ENCODE measurements around the gene CCL8. TPM values are rescaled to one million over a fixed set of nuclear protein-coding genes. Genes with fewer than 3 reads are reported as not detected.

CCL8 gene
- not detected for polyA plus RNA-seq

- Mint-ChIP-seq H3K9me3 (peaks cover 2 to 5% (median 2%) of the 10 kb centered on the region in 3 donors), H3K27ac (peak within 1 kb of the TSS in 1 of 3 donors; percentile 13), H3K36me3 (no peaks in the 10 kb centered on the region), H3K4me3 (no peak within 1 kb of the TSS), H3K4me1 (peaks cover 0 to 2% (median 0%) of the 10 kb centered on the region in 3 donors), H3K27me3 (peaks cover 18% of the 10 kb centered on the region)
Observed at GRCh38 chr17:34319039-34319483, at the start of gene CCL8. CCL8 (plus strand) TSS chr17:34319435; CDS start chr17:34319502, 67 bp downstream.

- Mint-ChIP-seq H3K9me3 (no peaks in the 10 kb centered on the region), H3K4me1 (peaks cover 0 to 2% (median 0%) of the 10 kb centered on the region in 3 donors), H3K4me3 (no peak within 1 kb of the TSS), H3K27me3 (peaks cover 13% of the 10 kb centered on the region), H3K36me3 (no peaks in the 10 kb centered on the region), H3K27ac (no peak within 1 kb of the TSS)
Observed at GRCh38 chr17:34269969-34270368, 49.3 kb upstream of the CCL8 start, which contains the start of gene CCL7. CCL7 (plus strand) TSS chr17:34270221; CDS start chr17:34270291, 70 bp downstream.

GRCh38 chr17:34275881-34276280, 43.4 kb upstream of the CCL8 start:
- H3K4me1 Mint-ChIP-seq = peaks cover 0 to under 1% (median 0%) of the 10 kb centered on the region in 3 donors
- no peak overlapping the region for H3K27ac Mint-ChIP-seq
- peaks cover 14% of the 10 kb centered on the region for H3K27me3 Mint-ChIP-seq
- no peaks in the 10 kb centered on the region for H3K36me3 Mint-ChIP-seq
- H3K4me3 Mint-ChIP-seq = no peak overlapping the region
- no peaks in the 10 kb centered on the region for H3K9me3 Mint-ChIP-seq

GRCh38 chr17:34276826-34277225, 42.4 kb upstream of the CCL8 start:
- H3K9me3 Mint-ChIP-seq = no peaks in the 10 kb centered on the region
- H3K27me3 Mint-ChIP-seq = peaks cover 14% of the 10 kb centered on the region
- H3K36me3 Mint-ChIP-seq = no peaks in the 10 kb centered on the region
- no peak overlapping the region for H3K4me3 Mint-ChIP-seq
- H3K27ac Mint-ChIP-seq = no peak overlapping the region
- no peaks in the 10 kb centered on the region for H3K4me1 Mint-ChIP-seq

GRCh38 chr17:34283571-34283970, 35.7 kb upstream of the CCL8 start:
- H3K27me3 Mint-ChIP-seq = peaks cover 22% of the 10 kb centered on the region
- no peak overlapping the region for H3K27ac Mint-ChIP-seq
- no peaks in the 10 kb centered on the region for H3K4me1 Mint-ChIP-seq
- H3K4me3 Mint-ChIP-seq = no peak overlapping the region
- H3K36me3 Mint-ChIP-seq = no peaks in the 10 kb centered on the region
- peaks cover 0 to 1% (median 0%) of the 10 kb centered on the region in 3 donors for H3K9me3 Mint-ChIP-seq

GRCh38 chr17:34285286-34285792, 33.9 kb upstream of the CCL8 start, which contains the start of gene CCL11:
CCL11 (plus strand) TSS chr17:34285742; CDS start chr17:34285809, 67 bp downstream.
- Mint-ChIP-seq H3K4me3 (no peak within 1 kb of the TSS), H3K36me3 (no peaks in the 10 kb centered on the region), H3K9me3 (peaks cover 0 to 1% (median 0%) of the 10 kb centered on the region in 3 donors), H3K27me3 (peaks cover 16% of the 10 kb centered on the region), H3K27ac (no peak within 1 kb of the TSS), H3K4me1 (no peaks in the 10 kb centered on the region)

- no peak overlapping the region for H3K4me3 Mint-ChIP-seq
- H3K27me3 Mint-ChIP-seq = peaks cover 19% of the 10 kb centered on the region
- no peaks in the 10 kb centered on the region for H3K4me1 Mint-ChIP-seq
- no peak overlapping the region for H3K27ac Mint-ChIP-seq
- peaks cover 0 to 1% (median 0%) of the 10 kb centered on the region in 3 donors for H3K9me3 Mint-ChIP-seq
- H3K36me3 Mint-ChIP-seq = no peaks in the 10 kb centered on the region
Observed at GRCh38 chr17:34287875-34288274, 31.4 kb upstream of the CCL8 start.

- Mint-ChIP-seq H3K27me3 (peaks cover 15% of the 10 kb centered on the region), H3K4me1 (no peaks in the 10 kb centered on the region), H3K36me3 (no peaks in the 10 kb centered on the region), H3K9me3 (peaks cover 0 to 1% (median 0%) of the 10 kb centered on the region in 3 donors), H3K4me3 (no peak overlapping the region), H3K27ac (no peak overlapping the region)
Observed at GRCh38 chr17:34290586-34290985, 28.6 kb upstream of the CCL8 start.

GRCh38 chr17:34291721-34292348, 27.4 kb upstream of the CCL8 start:
- H3K36me3 Mint-ChIP-seq = no peaks in the 10 kb centered on the region
- no peak overlapping the region for H3K4me3 Mint-ChIP-seq
- peaks cover 11% of the 10 kb centered on the region for H3K27me3 Mint-ChIP-seq
- peaks cover 0 to 1% (median 0%) of the 10 kb centered on the region in 3 donors for H3K9me3 Mint-ChIP-seq
- no peak overlapping the region for H3K27ac Mint-ChIP-seq
- no peaks in the 10 kb centered on the region for H3K4me1 Mint-ChIP-seq

- Mint-ChIP-seq H3K27me3 (peaks cover 20% of the 10 kb centered on the region), H3K4me1 (peaks cover 3 to 6% (median 6%) of the 10 kb centered on the region in 3 donors), H3K9me3 (peaks cover 0 to 1% (median 0%) of the 10 kb centered on the region in 3 donors), H3K36me3 (peaks cover 4% of the 10 kb centered on the region), H3K4me3 (no peak overlapping the region), H3K27ac (no peak overlapping the region)
Observed at GRCh38 chr17:34299027-34299426, 20.2 kb upstream of the CCL8 start.

GRCh38 chr17:34299956-34300577, 19.2 kb upstream of the CCL8 start:
- no peak overlapping the region for H3K4me3 Mint-ChIP-seq
- H3K9me3 Mint-ChIP-seq = peaks cover 0 to 1% (median 0%) of the 10 kb centered on the region in 3 donors
- peaks cover 3 to 6% (median 6%) of the 10 kb centered on the region in 3 donors for H3K4me1 Mint-ChIP-seq
- H3K36me3 Mint-ChIP-seq = peaks cover 4% of the 10 kb centered on the region
- peaks cover 22% of the 10 kb centered on the region for H3K27me3 Mint-ChIP-seq
- no peak overlapping the region for H3K27ac Mint-ChIP-seq

- H3K4me1 Mint-ChIP-seq = peaks cover 3 to 6% (median 6%) of the 10 kb centered on the region in 3 donors
- H3K9me3 Mint-ChIP-seq = peaks cover 0 to 1% (median 0%) of the 10 kb centered on the region in 3 donors
Observed at GRCh38 chr17:34300652-34301370, 18.4 kb upstream of the CCL8 start.

GRCh38 chr17:34301986-34302385, 17.2 kb upstream of the CCL8 start:
- Mint-ChIP-seq H3K9me3 (peaks cover 0 to 1% (median 0%) of the 10 kb centered on the region in 3 donors), H3K36me3 (peaks cover 4% of the 10 kb centered on the region), H3K4me3 (no peak overlapping the region), H3K27me3 (peaks cover 22% of the 10 kb centered on the region), H3K27ac (no peak overlapping the region), H3K4me1 (peaks cover 3 to 6% (median 6%) of the 10 kb centered on the region in 3 donors)

More at GRCh38 chr17:34300652-34301370, 18.4 kb upstream of the CCL8 start:
- H3K36me3 Mint-ChIP-seq = peaks cover 4% of the 10 kb centered on the region
- peaks cover 22% of the 10 kb centered on the region for H3K27me3 Mint-ChIP-seq
- no peak overlapping the region for H3K27ac Mint-ChIP-seq
- H3K4me3 Mint-ChIP-seq = no peak overlapping the region

GRCh38 chr17:34302636-34303035, 16.6 kb upstream of the CCL8 start:
- Mint-ChIP-seq H3K4me1 (peaks cover 3 to 6% (median 6%) of the 10 kb centered on the region in 3 donors), H3K27me3 (peaks cover 22% of the 10 kb centered on the region), H3K27ac (no peak overlapping the region), H3K4me3 (no peak overlapping the region), H3K36me3 (peaks cover 4% of the 10 kb centered on the region), H3K9me3 (peaks cover 0 to 1% (median 0%) of the 10 kb centered on the region in 3 donors)

- no peak overlapping the region for H3K27ac Mint-ChIP-seq
- H3K4me3 Mint-ChIP-seq = no peak overlapping the region
- peaks cover 3 to 6% (median 6%) of the 10 kb centered on the region in 3 donors for H3K4me1 Mint-ChIP-seq
- H3K9me3 Mint-ChIP-seq = peaks cover 0 to 1% (median 0%) of the 10 kb centered on the region in 3 donors
- peaks cover 18% of the 10 kb centered on the region for H3K27me3 Mint-ChIP-seq
- H3K36me3 Mint-ChIP-seq = peaks cover 4% of the 10 kb centered on the region
Observed at GRCh38 chr17:34303606-34304005, 15.6 kb upstream of the CCL8 start.
